Germinal center (tissue), 1 donor: ENCODE results near the gene COL16A1.

Source experiments
- DNase-seq: peaks from one replicate; pipeline ENCODE4 v3.0.0; 2012; ENCODE audit warnings: mixed read lengths, low spot score

The COL16A1 gene

GRCh38 chr1:31664528-31664927, 39.3 kb downstream of the COL16A1 start:
- DNase-seq, result no peak

GRCh38 chr1:31663622-31664452, 40.0 kb downstream of the COL16A1 start:
- peak; percentile 85 for DNase-seq

GRCh38 chr1:31662463-31662862, 41.4 kb downstream of the COL16A1 start:
- DNase-seq, result no peak

- no peak for DNase-seq
Observed at GRCh38 chr1:31661856-31662255, 42.0 kb downstream of the COL16A1 start.

- DNase-seq, result no peak
Observed at GRCh38 chr1:31660871-31661455, 42.9 kb downstream of the COL16A1 start.

- DNase-seq, result no peak
Observed at GRCh38 chr1:31659889-31660288, 43.9 kb downstream of the COL16A1 start.

- no peak for DNase-seq
Observed at GRCh38 chr1:31658721-31659120, 45.1 kb downstream of the COL16A1 start.

- no peak for DNase-seq
Observed at GRCh38 chr1:31657972-31658510, 45.8 kb downstream of the COL16A1 start.

- no peak for DNase-seq
Observed at GRCh38 chr1:31657020-31657804, 46.6 kb downstream of the COL16A1 start.

- no peak for DNase-seq
Observed at GRCh38 chr1:31655756-31656155, 48.1 kb downstream of the COL16A1 start.

GRCh38 chr1:31655104-31655503, 48.7 kb downstream of the COL16A1 start:
- no peak for DNase-seq

GRCh38 chr1:31654474-31654776, 49.4 kb downstream of the COL16A1 start:
- DNase-seq, result no peak

GRCh38 chr1:31653717-31654473, 49.9 kb downstream of the COL16A1 start:
- no peak for DNase-seq

- DNase-seq, result no peak
Observed at GRCh38 chr1:31652891-31653499, 50.8 kb downstream of the COL16A1 start.

- no peak for DNase-seq
Observed at GRCh38 chr1:31651766-31652165, 52.1 kb downstream of the COL16A1 start.

GRCh38 chr1:31651089-31651420, 52.8 kb downstream of the COL16A1 start:
- no peak for DNase-seq

GRCh38 chr1:31650161-31651088, 53.4 kb downstream of the COL16A1 start:
- no peak for DNase-seq

- DNase-seq, result no peak
Observed at GRCh38 chr1:31648641-31649357, 55.0 kb downstream of the COL16A1 start.

- no peak for DNase-seq
Observed at GRCh38 chr1:31648190-31648589, 55.6 kb downstream of the COL16A1 start.

- DNase-seq, result no peak
Observed at GRCh38 chr1:31647106-31647505, 56.7 kb downstream of the COL16A1 start.
